A673 (cell line): ENCODE results near the gene PKNOX2. TPM values are rescaled to one million over a fixed set of nuclear protein-coding genes. Genes with fewer than 3 reads are reported as not detected.

Source experiments
- BruUV-seq: library from RNA; stranded (reverse); fragments of 400-500 nt; replicated peaks from 2 replicates; lab custom pipeline; 2021; lab: Mats Ljungman, UMichigan
- CTCF ChIA-PET: fragments of 300-600 bp; sonication (Branson Sonifier 250); formaldehyde crosslinking; loops from one replicate; lab custom pipeline; 2022; ENCODE audit warnings: antibody characterized with exemption; lab: Charles Lee
- POLR2A ChIA-PET: fragments of 300-600 bp; sonication (Branson Sonifier 250); formaldehyde crosslinking; loops from one replicate; lab custom pipeline; 2022; ENCODE audit warnings: antibody characterized with exemption; ENCODE audit not compliant: low non-redundant PET; lab: Charles Lee
- DNase-seq: peaks from one replicate; pipeline ENCODE4 v3.0.0-alpha.2; 2015; ENCODE audit warnings: low spot score
- H3K27ac ChIP-seq: fragments of 200-600 bp; sonication (generic); 2 replicates; pipeline ENCODE4 v1.5.1; 2016; ENCODE audit warnings: mixed run types, low read depth, mild to moderate bottlenecking, mixed read lengths, antibody characterized with exemption, low read length; ENCODE audit not compliant: poor library complexity, severe bottlenecking
- H3K27me3 ChIP-seq: fragments of 200-600 bp; sonication (generic); replicated peaks from 2 replicates; pipeline ENCODE4 v1.6.1; 2017; ENCODE audit warnings: mixed run types, low read depth, mild to moderate bottlenecking, mixed read lengths, antibody characterized with exemption, low read length; ENCODE audit not compliant: insufficient read depth, poor library complexity
- H3K36me3 ChIP-seq: fragments of 200-600 bp; sonication (generic); 2 replicates; pipeline ENCODE4 v1.6.1; 2016; ENCODE audit warnings: mixed run types, mild to moderate bottlenecking, mixed read lengths, antibody characterized with exemption, low read length; ENCODE audit not compliant: insufficient read depth, poor library complexity, severe bottlenecking
- H3K4me1 ChIP-seq: fragments of 200-600 bp; sonication (generic); 2 replicates; pipeline ENCODE4 v1.6.1; 2017; ENCODE audit warnings: mixed run types, mild to moderate bottlenecking, mixed read lengths, antibody characterized with exemption, low read length; ENCODE audit not compliant: insufficient read depth, poor library complexity, severe bottlenecking
- H3K4me3 ChIP-seq: fragments of 200-600 bp; sonication (generic); 2 replicates; pipeline ENCODE4 v1.5.1; 2016; ENCODE audit warnings: low read depth, mixed run types, mild to moderate bottlenecking, mixed read lengths, low read length; ENCODE audit not compliant: poor library complexity, severe bottlenecking
- H3K9me3 ChIP-seq: fragments of 200-600 bp; sonication (generic); 2 replicates; pipeline ENCODE4 v1.6.1; 2016; ENCODE audit warnings: mixed run types, low read depth, mild to moderate bottlenecking, mixed read lengths, antibody characterized with exemption, low read length; ENCODE audit not compliant: poor library complexity, severe bottlenecking
- CTCF ChIP-seq: fragments of 300-800, 200-600 bp; sonication (generic); conservative IDR thresholded peaks from 2 replicates; pipeline ENCODE4 v1.5.1; 2017; ENCODE audit warnings: low read depth, mild to moderate bottlenecking, antibody characterized with exemption, low read length, moderate library complexity, mixed read lengths
- EZH2 ChIP-seq: fragments of 200-600 bp; sonication (generic); IDR thresholded peaks from 2 replicates; pipeline ENCODE4 v1.6.1; 2017; ENCODE audit warnings: borderline replicate concordance, low read depth, mild to moderate bottlenecking, mixed read lengths, antibody characterized with exemption, low read length; ENCODE audit not compliant: poor library complexity, severe bottlenecking
- intact Hi-C: fragments of 100-400 bp; cut with micrococcal nuclease; formaldehyde crosslinking; loops from one replicate; pipeline ENCODE4 v1.10.0; 2022; ENCODE audit not compliant: unreplicated experiment
- total RNA-seq: library from RNA; stranded (reverse); gene quantifications from 2 replicates; pipeline ENCODE4 v1.2.3, GENCODE V29; 2021

Gene PKNOX2
- total RNA-seq, 1 experiment from 2014 or later, result 1.1 TPM

GRCh38 chr11:125428486-125429173 lies 264.1 kb downstream of the PKNOX2 start:
- H3K36me3 ChIP-seq, result no peaks in the 10 kb centered on the region
- ChIA-PET CTCF (interaction anchor here (0.6 to 1.1 kb wide), 3 partner anchors 304 to 502 kb away, joined by 4 to 10 read pairs (median 5); no protein-coding TSS in a partner anchor), POLR2A (no interaction called here)
- intact Hi-C loops, result loop anchor here (5.0 kb wide), 1 partner anchor 444 kb away; no protein-coding TSS in a partner anchor
- TF ChIP-seq CTCF (no peak), EZH2 (no peak)
- no peak overlapping the region for H3K27ac ChIP-seq
- no peaks in the 10 kb centered on the region for H3K9me3 ChIP-seq
- no TSS peak for BruUV-seq
- H3K4me1 ChIP-seq, result no peaks in the 10 kb centered on the region
- no peak for DNase-seq
- H3K27me3 ChIP-seq, result no peaks in the 10 kb centered on the region
- no peak overlapping the region for H3K4me3 ChIP-seq

GRCh38 chr11:125429174-125429707 lies 264.7 kb downstream of the PKNOX2 start:
- Histone ChIP-seq H3K36me3 (no peaks in the 10 kb centered on the region), H3K4me1 (no peaks in the 10 kb centered on the region), H3K4me3 (no peak overlapping the region), H3K9me3 (no peaks in the 10 kb centered on the region), H3K27me3 (no peaks in the 10 kb centered on the region), H3K27ac (no peak overlapping the region)
- BruUV-seq, result no TSS peak
- CTCF ChIA-PET, result interaction anchor here (0.6 to 1.1 kb wide), 3 partner anchors 305 to 502 kb away, joined by 4 to 10 read pairs (median 5); no protein-coding TSS in a partner anchor
- POLR2A ChIA-PET, result no interaction called here
- DNase-seq, result peak; percentile 69
- intact Hi-C loops, result loop anchor here (5.0 kb wide), 1 partner anchor 443 kb away; no protein-coding TSS in a partner anchor
- TF ChIP-seq EZH2 (no peak), CTCF (peak; percentile 92)

- CTCF ChIA-PET, result interaction anchor here (1.0 to 1.1 kb wide), 2 partner anchors 306 to 339 kb away, joined by 6 to 10 read pairs; no protein-coding TSS in a partner anchor
Observed at GRCh38 chr11:125429807-125430678, 265.5 kb downstream of the PKNOX2 start.

More at GRCh38 chr11:125429807-125430678, 265.5 kb downstream of the PKNOX2 start:
- H3K4me3 ChIP-seq, result no peak overlapping the region
- H3K4me1 ChIP-seq, result no peaks in the 10 kb centered on the region
- BruUV-seq, result no TSS peak
- intact Hi-C loops, result loop anchor here (5.0 kb wide), 2 partner anchors 442 to 468 kb away; no protein-coding TSS in a partner anchor
- no peaks in the 10 kb centered on the region for H3K36me3 ChIP-seq
- H3K27ac ChIP-seq, result no peak overlapping the region
- no peaks in the 10 kb centered on the region for H3K9me3 ChIP-seq
- DNase-seq, result no peak
- H3K27me3 ChIP-seq, result no peaks in the 10 kb centered on the region
- POLR2A ChIA-PET, result no interaction called here
- TF ChIP-seq EZH2 (no peak), CTCF (no peak)
